Measurements from ENCODE around the gene FAM174B.

Gene FAM174B

GRCh38 chr15:92645051-92645631 is 10.4 kb downstream of the FAM174B start:
- Histone ChIP-seq H3K9ac (no peak overlapping the region), H3K27ac (no peak overlapping the region), H3K4me2 (no peak overlapping the region), H3K4me3 (IDR thresholded peaks at IDR 0.05; ENCODE audit: insufficient read depth, low read depth, low read length) (no peak overlapping the region), H2AFZ (ENCODE audit: low read depth) (no peak overlapping the region), H3K27me3 (ENCODE audit: insufficient read depth, low read depth) (no peaks in the 10 kb centered on the region), H4K20me1 (ENCODE audit: insufficient read depth) (no peaks in the 10 kb centered on the region), H3K4me1 (ENCODE audit: low read depth, poor library complexity, severe bottlenecking) (no peaks in the 10 kb centered on the region), H3K79me2 (ENCODE audit: insufficient read depth, low read depth) (no peaks in the 10 kb centered on the region), H3K36me3 (ENCODE audit: insufficient read depth) (no peaks in the 10 kb centered on the region)
- TF ChIP-seq, protein P1, sequence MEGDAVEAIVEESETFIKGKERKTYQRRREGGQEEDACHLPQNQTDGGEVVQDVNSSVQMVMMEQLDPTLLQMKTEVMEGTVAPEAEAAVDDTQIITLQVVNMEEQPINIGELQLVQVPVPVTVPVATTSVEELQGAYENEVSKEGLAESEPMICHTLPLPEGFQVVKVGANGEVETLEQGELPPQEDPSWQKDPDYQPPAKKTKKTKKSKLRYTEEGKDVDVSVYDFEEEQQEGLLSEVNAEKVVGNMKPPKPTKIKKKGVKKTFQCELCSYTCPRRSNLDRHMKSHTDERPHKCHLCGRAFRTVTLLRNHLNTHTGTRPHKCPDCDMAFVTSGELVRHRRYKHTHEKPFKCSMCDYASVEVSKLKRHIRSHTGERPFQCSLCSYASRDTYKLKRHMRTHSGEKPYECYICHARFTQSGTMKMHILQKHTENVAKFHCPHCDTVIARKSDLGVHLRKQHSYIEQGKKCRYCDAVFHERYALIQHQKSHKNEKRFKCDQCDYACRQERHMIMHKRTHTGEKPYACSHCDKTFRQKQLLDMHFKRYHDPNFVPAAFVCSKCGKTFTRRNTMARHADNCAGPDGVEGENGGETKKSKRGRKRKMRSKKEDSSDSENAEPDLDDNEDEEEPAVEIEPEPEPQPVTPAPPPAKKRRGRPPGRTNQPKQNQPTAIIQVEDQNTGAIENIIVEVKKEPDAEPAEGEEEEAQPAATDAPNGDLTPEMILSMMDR (conservative IDR thresholded peaks at IDR 0.05; ENCODE audit: low read depth, low read length): no peak

DNA sequence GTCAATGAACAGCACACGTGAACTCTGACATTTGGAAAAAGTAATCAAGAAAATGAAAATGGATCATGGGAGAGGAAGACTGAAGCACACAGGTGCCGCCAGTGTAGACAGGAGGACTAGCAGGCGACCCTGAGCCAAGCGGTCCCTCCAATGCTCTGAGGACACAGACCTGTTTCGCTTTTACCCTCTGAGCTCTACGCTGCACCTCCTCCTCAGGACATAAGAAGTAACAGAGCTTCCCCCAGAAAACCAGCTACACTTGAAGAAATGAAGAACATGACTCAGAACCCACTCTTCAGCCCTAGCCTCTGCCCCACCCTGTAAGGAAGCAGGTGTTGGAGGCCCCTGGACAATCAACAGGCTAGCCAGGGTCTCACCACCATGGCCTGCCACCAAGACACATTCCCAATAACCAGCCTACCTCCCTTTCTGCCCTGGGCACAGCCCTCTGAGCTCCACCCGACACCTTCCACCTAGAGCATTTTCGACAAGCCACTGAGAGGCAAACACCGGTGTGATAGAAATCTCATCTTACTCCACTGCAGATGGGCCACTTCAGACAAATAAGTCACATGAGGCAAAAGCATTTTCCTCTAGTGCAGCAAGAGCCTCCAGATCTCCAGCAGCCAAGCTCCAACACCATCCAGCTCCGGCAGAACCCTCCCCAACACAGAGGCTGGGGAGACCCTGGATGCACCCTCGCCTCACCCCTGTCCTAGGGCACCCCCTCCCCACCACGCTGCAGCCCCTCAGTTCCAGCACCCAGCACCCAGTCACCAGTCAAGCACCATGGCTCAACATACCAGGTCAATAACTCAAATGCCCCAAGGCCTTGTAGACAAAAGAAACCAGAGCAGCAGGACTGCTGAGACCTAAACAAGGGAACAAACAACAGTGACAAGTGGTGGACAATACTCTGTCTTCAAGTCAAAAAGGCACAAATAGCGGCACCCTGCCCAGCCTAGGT is 11.4 kb downstream of the FAM174B start:
- Histone ChIP-seq H3K4me1 (ENCODE audit: low read depth, poor library complexity, severe bottlenecking) (no peaks in the 10 kb centered on the region), H4K20me1 (ENCODE audit: insufficient read depth) (no peaks in the 10 kb centered on the region), H2AFZ (ENCODE audit: low read depth) (no peak overlapping the region), H3K27ac (no peak overlapping the region), H3K36me3 (ENCODE audit: insufficient read depth) (no peaks in the 10 kb centered on the region), H3K4me3 (IDR thresholded peaks at IDR 0.05; ENCODE audit: insufficient read depth, low read depth, low read length) (no peak overlapping the region), H3K4me2 (no peak overlapping the region), H3K79me2 (ENCODE audit: insufficient read depth, low read depth) (no peaks in the 10 kb centered on the region), H3K9ac (no peak overlapping the region), H3K27me3 (ENCODE audit: insufficient read depth, low read depth) (no peaks in the 10 kb centered on the region)
- TF ChIP-seq, protein P1 (conservative IDR thresholded peaks at IDR 0.05; ENCODE audit: low read depth, low read length): no peak

GRCh38 chr15:92638709-92639365 is 16.7 kb downstream of the FAM174B start:
- no peaks in the 10 kb centered on the region for H3K79me2 ChIP-seq (ENCODE audit: insufficient read depth, low read depth)
- no peak overlapping the region for H3K9ac ChIP-seq
- no peak overlapping the region for H2AFZ ChIP-seq (ENCODE audit: low read depth)
- H4K20me1 ChIP-seq (ENCODE audit: insufficient read depth): no peaks in the 10 kb centered on the region
- H3K36me3 ChIP-seq (ENCODE audit: insufficient read depth): no peaks in the 10 kb centered on the region
- no peaks in the 10 kb centered on the region for H3K27me3 ChIP-seq (ENCODE audit: insufficient read depth, low read depth)
- H3K4me3 ChIP-seq (IDR thresholded peaks at IDR 0.05; ENCODE audit: insufficient read depth, low read depth, low read length): no peak overlapping the region
- no peak overlapping the region for H3K4me2 ChIP-seq
- H3K4me1 ChIP-seq (ENCODE audit: low read depth, poor library complexity, severe bottlenecking): no peaks in the 10 kb centered on the region
- TF ChIP-seq, protein P1 (conservative IDR thresholded peaks at IDR 0.05; ENCODE audit: low read depth, low read length): no peak
- H3K27ac ChIP-seq: no peak overlapping the region

- H3K27ac ChIP-seq: no peak overlapping the region
- H3K27me3 ChIP-seq (ENCODE audit: insufficient read depth, low read depth): no peaks in the 10 kb centered on the region
- H3K4me2 ChIP-seq: no peak overlapping the region
- H4K20me1 ChIP-seq (ENCODE audit: insufficient read depth): no peaks in the 10 kb centered on the region
- H3K9ac ChIP-seq: no peak overlapping the region
- no peaks in the 10 kb centered on the region for H3K79me2 ChIP-seq (ENCODE audit: insufficient read depth, low read depth)
- no peak overlapping the region for H2AFZ ChIP-seq (ENCODE audit: low read depth)
- TF ChIP-seq, protein P1 (conservative IDR thresholded peaks at IDR 0.05; ENCODE audit: low read depth, low read length): no peak
- H3K4me1 ChIP-seq (ENCODE audit: low read depth, poor library complexity, severe bottlenecking): no peaks in the 10 kb centered on the region
- no peaks in the 10 kb centered on the region for H3K36me3 ChIP-seq (ENCODE audit: insufficient read depth)
- no peak overlapping the region for H3K4me3 ChIP-seq (IDR thresholded peaks at IDR 0.05; ENCODE audit: insufficient read depth, low read depth, low read length)
These were observed 17.3 kb downstream of the FAM174B start for GRCh38 chr15:92638291-92638708.
